LNCAP (cell line): ENCODE results near the gene GPR37L1.

Experiments
- CTCF ChIP-seq: fragments of 450-650 bp; IDR thresholded peaks from 2 replicates; pipeline ENCODE4 v1.5.1; 2017; ENCODE audit warnings: mild to moderate bottlenecking

The GPR37L1 gene

GRCh38 chr1:202154766-202155477 lies 32.2 kb downstream of the GPR37L1 start:
- peak; percentile 68 for TF ChIP-seq CTCF

- TF ChIP-seq CTCF = no peak
Measured at GRCh38 chr1:202155478-202156021, 32.8 kb downstream of the GPR37L1 start.

GRCh38 chr1:202156590-202156989 lies 33.9 kb downstream of the GPR37L1 start:
- TF ChIP-seq CTCF = no peak

GRCh38 chr1:202157945-202158344 lies 35.2 kb downstream of the GPR37L1 start:
- no peak for TF ChIP-seq CTCF

- TF ChIP-seq CTCF = no peak; the same call in 1 of the 2 replicates
Measured at GRCh38 chr1:202158810-202159533, 36.3 kb downstream of the GPR37L1 start.

GRCh38 chr1:202159534-202160371 lies 37.0 kb downstream of the GPR37L1 start:
- no peak for TF ChIP-seq CTCF

- TF ChIP-seq CTCF = no peak
Measured at GRCh38 chr1:202160377-202160940, 37.7 kb downstream of the GPR37L1 start, which contains the start of gene PTPN7. TSS of gene PTPN7 (minus strand) at chr1:202160602. CDS start at chr1:202159402, 1,200 bp downstream.
